ENCODE results near the gene TYSND1. TPM values are rescaled to one million over a fixed set of nuclear protein-coding genes. Genes with fewer than 3 reads are reported as not detected.
"Not testable (repeated sequence)": the region's sequence is repeated elsewhere in the genome, so short reads cannot be mapped to it uniquely, and the experiment has no call there.

Gene TYSND1
- total RNA-seq, 1 experiment from 2014 or later = 78.2 TPM

DNA sequence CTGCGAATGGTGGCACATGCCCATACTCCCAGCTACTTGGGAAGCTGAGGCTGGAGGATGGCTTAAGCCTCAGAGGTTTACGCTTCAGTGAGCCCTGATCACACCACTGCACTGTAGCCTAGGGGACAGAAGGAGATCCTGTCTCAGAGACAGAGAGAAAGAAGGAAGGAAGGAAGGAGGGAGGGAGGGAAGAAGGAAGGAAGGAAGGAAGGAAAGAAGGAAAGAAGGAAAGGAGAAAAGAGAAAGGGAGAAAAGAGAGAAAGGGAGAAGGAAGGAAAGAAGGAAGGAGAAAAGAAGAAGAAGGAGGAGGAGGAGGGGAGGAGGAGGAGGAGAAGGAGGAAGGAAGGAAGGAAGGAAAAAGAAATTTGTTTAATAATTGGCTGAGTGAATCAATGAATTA is 36.8 kb upstream of the TYSND1 start:
- Histone ChIP-seq H3K9me2 (replicated peaks; ENCODE audit: low read length) (no peaks in the 10 kb centered on the region), H3K36me3 (ENCODE audit: low read depth, low read length) (no peaks in the 10 kb centered on the region), H3K4me1 (ENCODE audit: insufficient read depth, low read length) (no peaks in the 10 kb centered on the region), H2AFZ (ENCODE audit: low read length) (no peak overlapping the region), H3K9ac (ENCODE audit: low read length) (no peak overlapping the region), H3K79me2 (ENCODE audit: low read length) (no peaks in the 10 kb centered on the region), H4K20me1 (ENCODE audit: low read length) (no peaks in the 10 kb centered on the region), H3K27me3 (ENCODE audit: low read length) (peaks cover 10% of the 10 kb centered on the region), H3K4me2 (ENCODE audit: low read length) (no peak overlapping the region), H3K4me3 (ENCODE audit: low read length) (no peak overlapping the region), H3K27ac (ENCODE audit: low read length) (no peak overlapping the region), H3F3A (ENCODE audit: low read length, unreplicated experiment) (no peaks in the 10 kb centered on the region), H3K9me3 (ENCODE audit: low read length) (peaks cover 11% of the 10 kb centered on the region)
- ATAC-seq (no peak), DNase-seq (no peak)
- TF ChIP-seq EZH2 (IDR thresholded peaks at IDR 0.05; ENCODE audit: low read length, unreplicated experiment) (no peak), EZH2phosphoT487 (IDR thresholded peaks at IDR 0.05; ENCODE audit: borderline replicate concordance, low read length) (no peak)
- TF ChIP-seq, protein P1, sequence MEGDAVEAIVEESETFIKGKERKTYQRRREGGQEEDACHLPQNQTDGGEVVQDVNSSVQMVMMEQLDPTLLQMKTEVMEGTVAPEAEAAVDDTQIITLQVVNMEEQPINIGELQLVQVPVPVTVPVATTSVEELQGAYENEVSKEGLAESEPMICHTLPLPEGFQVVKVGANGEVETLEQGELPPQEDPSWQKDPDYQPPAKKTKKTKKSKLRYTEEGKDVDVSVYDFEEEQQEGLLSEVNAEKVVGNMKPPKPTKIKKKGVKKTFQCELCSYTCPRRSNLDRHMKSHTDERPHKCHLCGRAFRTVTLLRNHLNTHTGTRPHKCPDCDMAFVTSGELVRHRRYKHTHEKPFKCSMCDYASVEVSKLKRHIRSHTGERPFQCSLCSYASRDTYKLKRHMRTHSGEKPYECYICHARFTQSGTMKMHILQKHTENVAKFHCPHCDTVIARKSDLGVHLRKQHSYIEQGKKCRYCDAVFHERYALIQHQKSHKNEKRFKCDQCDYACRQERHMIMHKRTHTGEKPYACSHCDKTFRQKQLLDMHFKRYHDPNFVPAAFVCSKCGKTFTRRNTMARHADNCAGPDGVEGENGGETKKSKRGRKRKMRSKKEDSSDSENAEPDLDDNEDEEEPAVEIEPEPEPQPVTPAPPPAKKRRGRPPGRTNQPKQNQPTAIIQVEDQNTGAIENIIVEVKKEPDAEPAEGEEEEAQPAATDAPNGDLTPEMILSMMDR (conservative IDR thresholded peaks at IDR 0.05; ENCODE audit: low read depth, low read length) = no peak
- BruUV-seq (replicated peaks) = no TSS peak
- intact Hi-C loops (cut with micrococcal nuclease) = no loop called here
- CTCF ChIA-PET = no interaction called here
- POLR2A ChIA-PET (ENCODE audit: unreplicated experiment) = no interaction called here

DNA sequence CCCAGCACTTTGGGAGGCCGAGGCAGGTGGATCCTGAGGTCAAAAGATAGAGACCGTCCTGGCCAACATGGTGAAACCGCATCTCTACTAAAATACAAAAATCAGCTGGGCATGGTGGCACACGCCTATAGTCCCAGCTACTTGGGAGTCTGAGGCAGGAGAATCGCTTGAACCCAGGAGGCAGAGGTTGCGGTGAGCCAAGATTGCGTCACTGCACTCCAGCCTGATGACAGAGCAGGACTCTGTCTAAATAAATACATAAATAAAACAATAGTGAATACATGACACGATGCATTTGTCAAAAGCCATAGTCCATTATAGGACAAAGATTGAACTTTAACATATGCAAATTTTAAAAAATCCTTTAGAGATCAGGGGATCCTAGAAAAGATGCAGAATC is 32.7 kb upstream of the TYSND1 start:
- H3K36me3 ChIP-seq (ENCODE audit: low read depth, low read length); H4K20me1 ChIP-seq (ENCODE audit: low read length); H3F3A ChIP-seq (ENCODE audit: low read length, unreplicated experiment); POLR2A ChIA-PET (ENCODE audit: unreplicated experiment); H3K4me3 ChIP-seq (ENCODE audit: low read length); H3K9me2 ChIP-seq (replicated peaks; ENCODE audit: low read length); DNase-seq; H3K4me2 ChIP-seq (ENCODE audit: low read length); H2AFZ ChIP-seq (ENCODE audit: low read length); BruUV-seq (replicated peaks); H3K9ac ChIP-seq (ENCODE audit: low read length); H3K79me2 ChIP-seq (ENCODE audit: low read length); ATAC-seq; H3K27ac ChIP-seq (ENCODE audit: low read length); intact Hi-C loops (cut with micrococcal nuclease): not testable (repeated sequence)
- CTCF ChIA-PET = interaction anchor here (1.2 kb wide), 1 partner anchor 33 kb away, joined by 3 read pairs; the partner anchor contains the start of gene TYSND1
- peaks cover 10% of the 10 kb centered on the region for H3K27me3 ChIP-seq (ENCODE audit: low read length)
- peaks cover 11% of the 10 kb centered on the region for H3K9me3 ChIP-seq (ENCODE audit: low read length)
- H3K4me1 ChIP-seq (ENCODE audit: insufficient read depth, low read length) = peaks cover 11% of the 10 kb centered on the region

DNA sequence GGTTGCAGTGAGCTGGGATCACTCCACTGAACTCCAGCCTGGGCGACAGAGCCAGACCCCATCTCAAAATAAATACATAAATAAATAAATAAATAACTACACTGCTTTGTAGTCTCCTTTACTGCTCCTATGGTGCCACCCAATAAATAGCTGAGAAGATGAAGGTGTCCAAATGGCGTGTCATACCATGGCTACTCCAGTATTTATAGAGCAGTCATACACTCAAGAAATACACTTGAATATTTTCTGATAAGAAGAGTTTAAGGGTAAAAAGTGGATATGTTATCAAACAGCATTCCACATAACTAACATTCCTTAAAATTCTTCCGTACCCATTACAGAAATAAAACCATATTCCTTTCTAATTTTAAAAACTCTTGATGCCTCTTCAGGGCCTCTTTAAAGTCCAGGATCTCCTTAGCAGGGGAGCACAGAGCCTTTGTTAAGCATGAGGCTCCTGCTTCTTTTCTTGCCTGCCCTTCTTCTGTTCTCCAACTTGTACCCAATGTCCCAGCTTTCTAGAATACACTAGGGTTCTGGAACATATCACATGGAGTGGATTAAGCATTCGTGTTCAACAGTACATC is 31.7 kb upstream of the TYSND1 start:
- H3K36me3 ChIP-seq (ENCODE audit: low read depth, low read length) = no peaks in the 10 kb centered on the region
- H3K4me1 ChIP-seq (ENCODE audit: insufficient read depth, low read length) = peaks cover 17% of the 10 kb centered on the region
- ChIA-PET CTCF (interaction anchor here (0.6 kb wide), 1 partner anchor 32 kb away, joined by 4 read pairs; the partner anchor contains the start of gene TYSND1), POLR2A (ENCODE audit: unreplicated experiment) (no interaction called here)
- no peak for ATAC-seq
- H3K9me2 ChIP-seq (replicated peaks; ENCODE audit: low read length) = no peaks in the 10 kb centered on the region
- peaks cover 11% of the 10 kb centered on the region for H3K9me3 ChIP-seq (ENCODE audit: low read length)
- H4K20me1 ChIP-seq (ENCODE audit: low read length) = no peaks in the 10 kb centered on the region
- H3K9ac ChIP-seq (ENCODE audit: low read length) = no peak overlapping the region
- no peak for DNase-seq
- H3K79me2 ChIP-seq (ENCODE audit: low read length) = no peaks in the 10 kb centered on the region
- intact Hi-C loops (cut with micrococcal nuclease) = no loop called here
- H3F3A ChIP-seq (ENCODE audit: low read length, unreplicated experiment) = no peaks in the 10 kb centered on the region
- TF ChIP-seq, protein P1 (conservative IDR thresholded peaks at IDR 0.05; ENCODE audit: low read depth, low read length) = no peak
- TF ChIP-seq EZH2 (IDR thresholded peaks at IDR 0.05; ENCODE audit: low read length, unreplicated experiment) = no peak
- TF ChIP-seq EZH2phosphoT487 (IDR thresholded peaks at IDR 0.05; ENCODE audit: borderline replicate concordance, low read length) = no peak
- no peak overlapping the region for H3K4me3 ChIP-seq (ENCODE audit: low read length)
- 0 out of 2 replicates have a peak, but pooled peaks cover 6% of the 10 kb centered on the region for H3K27me3 ChIP-seq (ENCODE audit: low read length)
- no peak overlapping the region for H3K27ac ChIP-seq (ENCODE audit: low read length)
- H2AFZ ChIP-seq (ENCODE audit: low read length) = no peak overlapping the region
- H3K4me2 ChIP-seq (ENCODE audit: low read length) = no peak overlapping the region
- no TSS peak for BruUV-seq (replicated peaks)

All from PC-3 (cell line).